Osteoblast (primary cell): ENCODE results near the gene S1PR1. TPM values are rescaled to one million over a fixed set of nuclear protein-coding genes. Genes with fewer than 3 reads are reported as not detected.
A peak's percentile ranks its signal among the peaks of the same experiment; 100 is the strongest.

Experiments used
- DNase-seq: peaks from one replicate; pipeline ENCODE4 v3.0.0; 2011; ENCODE audit warnings: low spot score, mixed read lengths; ENCODE audit not compliant: insufficient read length; ENCODE audit errors: missing footprints
- H2AFZ ChIP-seq: 2 replicates; pipeline ENCODE4 v1.6.0; 2011; ENCODE audit warnings: mild to moderate bottlenecking, low read length
- H3K27ac ChIP-seq: 2 replicates; pipeline ENCODE4 v1.5.1; 2011; ENCODE audit warnings: mild to moderate bottlenecking, low read depth, low read length, moderate library complexity
- H3K27me3 ChIP-seq: 2 replicates; pipeline ENCODE4 v1.6.0; 2012; ENCODE audit warnings: mild to moderate bottlenecking, control low read depth, inconsistent platforms, low read length, moderate library complexity; ENCODE audit not compliant: insufficient read depth
- H3K36me3 ChIP-seq: 2 replicates; pipeline ENCODE4 v1.5.1; 2011; ENCODE audit warnings: mild to moderate bottlenecking, low read length, control low read depth, moderate library complexity; ENCODE audit not compliant: insufficient read depth
- H3K4me1 ChIP-seq: 2 replicates; pipeline ENCODE4 v1.5.1; 2011; ENCODE audit warnings: mild to moderate bottlenecking, low read length, control low read depth, moderate library complexity; ENCODE audit not compliant: insufficient read depth
- H3K4me2 ChIP-seq: 2 replicates; pipeline ENCODE4 v1.6.0; 2011; ENCODE audit warnings: mild to moderate bottlenecking, low read length; ENCODE audit not compliant: insufficient read depth
- H3K4me3 ChIP-seq: fragments of 200-600 bp; sonication (generic); 3 replicates; pipeline ENCODE4 v1.5.1; 2012; ENCODE audit warnings: mild to moderate bottlenecking, low read length, inconsistent platforms; ENCODE audit not compliant: insufficient read depth
- H3K79me2 ChIP-seq: 2 replicates; pipeline ENCODE4 v1.6.0; 2012; ENCODE audit warnings: mild to moderate bottlenecking, low read length, control low read depth, inconsistent platforms; ENCODE audit not compliant: insufficient read depth
- H3K9me3 ChIP-seq: 2 replicates; pipeline ENCODE4 v1.5.1; 2011; ENCODE audit warnings: low read depth, low read length, control low read depth
- H4K20me1 ChIP-seq: 2 replicates; pipeline ENCODE4 v1.6.0; 2012; ENCODE audit warnings: mild to moderate bottlenecking, low read length, control low read depth; ENCODE audit not compliant: insufficient read depth
- CTCF ChIP-seq: IDR thresholded peaks from 2 replicates; pipeline ENCODE4 v1.5.1; 2011; ENCODE audit warnings: mild to moderate bottlenecking, low read depth, low read length, moderate library complexity; ENCODE audit errors: extremely low read depth
- total RNA-seq: library from RNA; depleted of rRNA; stranded (reverse); fragments of >200 nt; gene quantifications from 2 replicates; pipeline ENCODE4 v1.2.3, GENCODE V29; 2012

The S1PR1 gene
- total RNA-seq, 1 donor, result 25.7 TPM

- Histone ChIP-seq H3K79me2 (no peaks in the 10 kb centered on the region), H3K36me3 (no peaks in the 10 kb centered on the region), H3K27ac (no peak overlapping the region), H3K27me3 (no peaks in the 10 kb centered on the region), H3K9me3 (no peaks in the 10 kb centered on the region), H3K4me2 (no peak overlapping the region), H2AFZ (peak overlapping the region; percentile 30), H4K20me1 (no peaks in the 10 kb centered on the region), H3K4me3 (no peak overlapping the region), H3K4me1 (peaks cover 9% of the 10 kb centered on the region)
- DNase-seq, result no peak
- TF ChIP-seq CTCF, result no peak
Measured at GRCh38 chr1:101190441-101190840, 46.4 kb upstream of the S1PR1 start.

GRCh38 chr1:101191049-101191448, 45.8 kb upstream of the S1PR1 start:
- no peak overlapping the region for H2AFZ ChIP-seq
- no peak overlapping the region for H3K4me3 ChIP-seq
- H3K79me2 ChIP-seq, result no peaks in the 10 kb centered on the region
- H3K27ac ChIP-seq, result no peak overlapping the region
- H4K20me1 ChIP-seq, result no peaks in the 10 kb centered on the region
- TF ChIP-seq CTCF, result no peak
- H3K9me3 ChIP-seq, result no peaks in the 10 kb centered on the region
- H3K27me3 ChIP-seq, result no peaks in the 10 kb centered on the region
- no peak overlapping the region for H3K4me2 ChIP-seq
- DNase-seq, result no peak
- H3K36me3 ChIP-seq, result no peaks in the 10 kb centered on the region
- peaks cover 9% of the 10 kb centered on the region for H3K4me1 ChIP-seq

DNA sequence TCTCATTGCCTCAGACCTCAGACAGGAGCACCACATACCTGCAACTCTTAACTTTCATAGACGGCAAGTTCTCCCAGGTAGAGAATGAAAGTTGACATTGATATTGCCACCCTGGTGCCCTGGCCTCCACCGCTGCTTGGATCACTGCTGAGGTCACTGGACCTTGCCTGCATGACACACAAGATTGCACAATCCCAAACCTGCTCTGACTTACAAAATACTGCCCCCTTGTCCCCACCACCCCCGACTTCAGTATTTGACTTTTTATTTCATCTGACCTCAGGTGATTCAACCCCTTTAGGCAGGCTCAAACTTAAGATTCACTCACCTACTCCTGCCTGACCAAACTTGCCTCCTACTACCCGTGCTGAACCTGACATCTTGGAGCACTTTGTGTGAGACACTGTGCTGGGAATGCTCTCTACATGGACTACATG, 43.1 kb upstream of the S1PR1 start:
- Histone ChIP-seq H3K4me2 (no peak overlapping the region), H4K20me1 (no peaks in the 10 kb centered on the region), H3K27ac (no peak overlapping the region), H3K27me3 (no peaks in the 10 kb centered on the region), H3K36me3 (no peaks in the 10 kb centered on the region), H3K9me3 (no peaks in the 10 kb centered on the region), H3K79me2 (no peaks in the 10 kb centered on the region), H3K4me3 (no peak overlapping the region), H2AFZ (no peak overlapping the region), H3K4me1 (no peaks in the 10 kb centered on the region)
- TF ChIP-seq CTCF, result no peak
- DNase-seq, result no peak

DNA sequence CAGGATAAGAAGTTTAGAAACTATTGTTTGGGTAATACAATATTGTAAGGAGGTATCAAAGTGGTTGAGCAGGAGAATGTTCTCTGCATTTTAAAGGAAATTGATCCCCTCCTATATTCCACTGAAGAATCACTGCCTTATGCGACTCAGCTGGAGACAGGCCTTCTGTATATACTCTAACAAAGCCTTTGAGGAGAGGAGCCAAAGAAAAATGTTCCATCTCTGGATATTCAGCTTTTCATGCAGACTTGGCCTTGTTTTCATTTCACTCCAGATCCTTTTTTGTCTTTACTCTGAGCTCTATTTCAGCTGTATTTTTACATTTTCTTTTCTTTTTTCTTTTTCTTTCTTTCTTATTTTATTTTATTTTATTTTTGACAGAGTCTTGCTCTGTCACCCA, 42.1 kb upstream of the S1PR1 start:
- Histone ChIP-seq H4K20me1 (no peaks in the 10 kb centered on the region), H3K79me2 (no peaks in the 10 kb centered on the region), H3K4me3 (no peak overlapping the region), H2AFZ (no peak overlapping the region), H3K27me3 (no peaks in the 10 kb centered on the region), H3K4me1 (no peaks in the 10 kb centered on the region), H3K36me3 (no peaks in the 10 kb centered on the region), H3K4me2 (no peak overlapping the region), H3K27ac (no peak overlapping the region), H3K9me3 (no peaks in the 10 kb centered on the region)
- no peak for TF ChIP-seq CTCF
- no peak for DNase-seq
